Superior temporal gyrus (tissue), 1 donor: ENCODE data around the gene TP53BP1.
"Not testable (repeated sequence)": the region's sequence is repeated elsewhere in the genome, so short reads cannot be mapped to it uniquely, and the experiment has no call there.

ENCODE experiments used
- DNase-seq: peaks from one replicate; pipeline ENCODE4 v3.0.0-alpha.2; 2016; ENCODE audit errors: extremely low spot score

TP53BP1 gene

GRCh38 chr15:43420435-43420834, 72.5 kb downstream of the TP53BP1 start:
- DNase-seq, result no peak

GRCh38 chr15:43414196-43414595, 78.8 kb downstream of the TP53BP1 start:
- no peak for DNase-seq

GRCh38 chr15:43412096-43412495, 80.9 kb downstream of the TP53BP1 start:
- DNase-seq, result no peak

GRCh38 chr15:43410572-43411214, 82.3 kb downstream of the TP53BP1 start:
- DNase-seq, result no peak

GRCh38 chr15:43408789-43409188, 84.2 kb downstream of the TP53BP1 start:
- DNase-seq, result no peak

DNA sequence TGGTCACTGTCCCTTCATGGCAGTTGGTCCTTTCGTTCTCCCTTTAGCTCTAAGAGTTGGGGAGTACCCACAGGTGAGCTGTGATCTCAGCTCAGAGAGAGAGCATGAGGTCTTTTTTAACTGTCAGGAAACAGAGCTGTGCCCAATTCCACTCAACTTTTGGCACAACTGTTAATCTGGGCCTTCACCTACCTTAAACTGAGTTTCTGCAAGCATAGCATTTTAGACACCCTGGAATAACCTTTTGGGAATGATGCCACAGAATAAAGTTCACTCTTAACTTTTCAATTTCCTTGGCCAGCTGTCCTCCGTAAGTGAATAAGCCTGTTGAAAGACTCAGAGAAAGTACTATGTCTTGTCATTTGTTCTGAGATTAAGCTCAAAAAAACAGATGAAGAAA, 86.1 kb downstream of the TP53BP1 start:
- no peak for DNase-seq

GRCh38 chr15:43406189-43406588, 86.8 kb downstream of the TP53BP1 start:
- no peak for DNase-seq

GRCh38 chr15:43404130-43404529, 88.8 kb downstream of the TP53BP1 start:
- peak; percentile 56 for DNase-seq

- no peak for DNase-seq
Measured at GRCh38 chr15:43403616-43404015, 89.3 kb downstream of the TP53BP1 start.

DNA sequence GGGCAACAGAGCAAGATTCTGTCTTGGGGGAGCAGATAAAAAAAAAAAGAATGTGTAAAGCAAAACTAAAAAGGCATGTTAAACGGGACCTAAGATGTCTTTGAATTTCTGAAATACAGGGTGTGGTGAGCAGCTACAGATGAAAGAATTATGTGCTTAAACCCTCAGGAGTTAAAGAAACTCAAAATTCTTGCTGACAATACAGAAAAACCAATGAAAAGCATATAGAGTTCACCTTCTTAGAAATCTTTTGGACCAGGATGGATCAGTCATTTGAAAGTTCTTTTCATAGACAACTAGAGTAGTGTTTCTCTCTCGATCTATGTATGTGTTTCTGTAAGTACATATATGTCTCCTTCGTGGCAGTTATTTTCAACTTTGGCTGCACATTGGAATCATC, 90.7 kb downstream of the TP53BP1 start:
- DNase-seq, result peak; percentile 29

GRCh38 chr15:43393592-43393991, 99.4 kb downstream of the TP53BP1 start:
- not testable (repeated sequence) for DNase-seq

GRCh38 chr15:43390723-43391122, 102.2 kb downstream of the TP53BP1 start:
- DNase-seq, result no peak

DNA sequence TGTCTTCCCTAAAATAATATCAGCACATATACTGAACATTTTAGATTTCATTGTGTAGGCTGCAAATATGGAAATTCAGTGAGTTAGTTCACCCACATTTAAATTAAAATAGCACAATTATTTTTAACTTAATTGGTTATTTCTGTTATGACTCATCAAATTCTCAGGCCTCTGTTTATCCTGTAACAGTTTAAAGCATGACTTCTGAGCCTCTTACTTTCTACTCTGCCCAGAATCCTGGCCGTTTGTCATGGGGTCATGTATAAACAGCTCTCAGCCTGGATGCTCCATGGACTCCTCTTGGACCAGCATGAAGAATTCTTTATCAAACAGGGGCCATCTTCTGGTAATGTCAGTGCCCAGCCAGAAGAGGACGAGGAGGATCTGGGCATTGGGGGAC, 109.9 kb downstream of the TP53BP1 start:
- DNase-seq, result no peak

DNA sequence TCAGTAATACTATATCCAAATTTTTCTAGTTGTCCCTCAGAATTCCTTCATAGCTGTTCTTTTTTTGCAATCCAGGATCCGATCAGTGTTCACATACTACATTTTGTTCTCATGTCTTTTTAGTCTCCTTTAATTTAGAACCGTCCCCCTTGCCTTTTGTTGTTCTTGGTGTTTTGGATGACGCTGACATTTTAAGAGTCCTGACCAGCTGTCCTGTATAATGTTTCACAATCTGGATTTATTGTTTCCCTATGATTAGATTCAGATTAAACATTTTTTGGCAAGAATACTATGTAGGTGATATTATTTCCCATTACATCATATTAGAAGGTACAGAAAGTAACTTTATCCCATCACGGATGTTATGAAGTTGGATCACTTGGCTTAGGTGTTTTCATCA, 110.6 kb downstream of the TP53BP1 start:
- DNase-seq, result no peak

GRCh38 chr15:43378601-43379000, 114.4 kb downstream of the TP53BP1 start:
- no peak for DNase-seq

DNA sequence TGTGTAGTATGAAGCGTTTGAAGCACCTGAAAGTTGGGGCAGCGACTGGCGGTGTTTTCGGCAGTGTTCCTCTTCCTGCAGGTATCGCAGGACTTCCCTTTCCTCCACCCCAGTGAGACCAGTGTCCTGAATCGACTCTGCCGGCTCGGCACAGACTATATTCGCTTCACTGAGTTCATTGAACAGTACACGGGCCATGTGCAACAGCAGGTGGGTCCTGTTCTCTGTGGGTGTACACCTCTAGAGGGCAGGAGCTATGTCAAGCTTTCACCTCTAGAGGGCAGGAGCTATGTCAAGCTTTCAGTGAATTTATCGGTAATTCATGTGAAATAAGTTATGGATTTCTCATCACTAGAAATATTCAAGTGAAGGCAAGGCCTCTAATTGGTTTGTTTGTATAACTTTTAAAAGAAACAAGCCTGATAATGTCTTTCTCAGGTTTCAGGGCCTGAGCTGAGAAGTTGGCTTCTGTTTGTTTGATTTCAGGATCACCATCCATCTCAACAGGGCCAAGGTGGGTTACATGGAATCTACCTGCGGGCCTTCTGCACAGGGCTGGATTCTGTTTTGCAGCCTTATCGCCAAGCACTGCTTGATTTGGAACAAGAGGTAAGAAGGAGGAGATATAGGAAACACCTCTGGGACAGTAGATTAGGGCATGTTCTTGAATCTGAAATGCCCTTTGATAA, 116.8 kb downstream of the TP53BP1 start:
- DNase-seq, result peak; percentile 38

DNA sequence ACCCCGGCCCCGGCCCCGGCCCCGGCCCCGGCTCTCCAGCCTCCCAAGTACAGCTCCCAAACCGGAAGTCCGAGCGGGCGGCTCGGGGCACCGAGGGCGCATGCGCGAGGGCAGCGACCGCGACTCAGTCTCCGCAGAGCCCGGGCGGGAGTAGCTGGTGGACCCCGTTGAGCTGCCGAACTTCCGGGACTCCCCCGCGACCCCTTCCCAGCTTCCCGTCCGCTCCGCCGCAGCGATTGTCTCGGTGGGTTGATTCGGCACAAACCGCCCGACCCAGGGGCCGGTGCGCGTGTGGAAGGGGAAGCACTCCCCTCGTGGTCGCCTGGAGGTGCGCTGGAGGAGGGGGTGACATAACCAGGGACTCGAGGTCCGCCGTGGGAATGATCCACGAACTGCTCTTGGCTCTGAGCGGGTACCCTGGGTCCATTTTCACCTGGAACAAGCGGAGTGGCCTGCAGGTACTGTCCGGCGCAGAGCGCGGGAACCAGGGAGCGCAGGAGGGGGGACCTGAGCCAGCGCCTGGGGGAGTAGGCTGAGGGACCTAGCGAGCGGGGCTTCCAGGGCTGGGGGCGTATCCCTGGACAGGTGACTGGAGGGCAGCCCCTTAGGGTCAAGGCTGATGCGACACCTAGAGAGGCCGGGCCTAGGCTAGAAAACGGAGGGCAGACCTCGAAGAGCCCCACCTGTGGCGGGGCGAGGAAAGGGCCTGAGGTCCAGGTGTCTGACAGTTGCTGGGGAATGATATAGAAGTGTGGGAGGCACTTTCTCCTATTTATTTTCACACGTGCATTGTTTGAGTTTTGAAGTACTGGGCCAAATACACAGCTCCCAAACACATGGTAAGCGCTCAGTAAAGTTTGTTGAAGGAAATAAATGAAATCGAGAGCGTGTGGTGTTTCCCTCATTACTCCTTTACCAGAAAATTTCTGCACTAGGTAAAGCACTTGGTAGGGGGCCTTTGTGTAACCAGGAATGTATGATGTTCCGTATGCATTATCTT, 121.7 kb downstream of the TP53BP1 start, which contains the start of the genes TUBGCP4 and ZSCAN29:
TUBGCP4 (plus strand) TSS at position 127 of the 1,000 bp plus-strand sequence; CDS start at position 381, 254 bp downstream.
ZSCAN29 (minus strand) TSS at position 69 of the 1,000 bp plus-strand sequence. CDS start 1,130 bp downstream, outside the sequence.
- DNase-seq, result peak; percentile 82

DNA sequence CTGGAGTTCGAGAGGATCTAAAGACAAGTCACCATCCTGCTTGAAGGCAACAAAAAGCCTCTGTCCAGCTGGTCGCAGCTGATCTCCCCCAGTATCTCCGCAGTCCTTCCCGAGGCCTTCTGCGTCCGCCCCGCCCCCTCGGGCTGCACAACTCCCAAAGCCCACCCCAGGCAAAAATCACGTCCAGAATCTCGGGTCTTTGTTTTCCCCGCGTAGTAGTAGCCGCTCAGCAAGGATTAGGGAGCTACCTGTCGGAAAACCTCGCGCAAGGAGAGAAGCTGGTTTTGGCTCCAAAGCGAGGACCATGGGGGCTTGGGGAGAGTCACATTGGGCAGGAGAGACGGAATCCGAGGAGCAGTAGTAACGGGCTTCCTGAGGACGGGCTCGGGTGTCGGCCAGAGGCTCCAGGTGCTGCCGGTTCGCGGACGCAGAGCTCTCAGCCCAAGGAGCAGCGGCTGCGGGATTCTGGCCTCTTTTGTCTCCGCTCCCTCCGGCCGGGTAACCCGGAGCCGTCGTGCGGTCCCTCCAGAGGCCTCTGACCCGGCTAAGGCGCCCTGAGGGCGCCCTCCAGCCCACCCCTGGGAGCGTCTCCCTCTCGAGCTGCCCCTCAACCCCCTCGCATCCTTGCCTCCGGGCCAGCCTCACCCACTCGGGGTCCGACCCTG, 122.5 kb downstream of the TP53BP1 start:
- no peak for DNase-seq

- no peak for DNase-seq
Measured at GRCh38 chr15:43361313-43361903, 131.5 kb downstream of the TP53BP1 start.

DNA sequence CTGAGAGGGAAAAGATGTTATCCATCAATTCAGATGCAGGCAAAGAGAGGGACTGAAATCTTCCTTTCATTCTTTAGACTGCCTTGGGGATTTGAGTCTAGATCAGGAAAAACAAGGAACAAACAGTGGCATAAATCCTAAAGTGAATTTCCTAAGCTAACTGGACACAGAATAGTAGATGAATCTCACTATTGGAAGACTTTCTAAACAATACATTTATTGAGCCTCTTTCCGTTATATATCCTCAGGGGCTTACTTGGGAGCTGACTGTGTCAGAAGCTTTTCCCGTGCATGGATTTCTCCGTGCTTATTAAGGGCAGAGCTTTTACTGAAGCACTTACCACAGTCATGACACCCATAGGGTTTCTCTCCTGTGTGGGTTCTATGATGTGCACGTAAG, 132.1 kb downstream of the TP53BP1 start:
- DNase-seq, result no peak
